A549 (cell line): ENCODE measurements around the gene PLEKHM2. TPM values are rescaled to one million over a fixed set of nuclear protein-coding genes. Genes with fewer than 3 reads are reported as not detected.
"Not testable (repeated sequence)": the region's sequence is repeated elsewhere in the genome, so short reads cannot be mapped to it uniquely, and the experiment has no call there.

Experiments used
- ATAC-seq, 2 experiments: fragments of 200-7000 bp in 1 of 2; fragments of >200 bp in 1 of 2; cut with Nextera tagmentation in 1 of 2; cut with Tn5 transposase in 1 of 2; 3 replicates each; pipeline versions ENCODE4 v1.8.0 to v1.9.1; 2018 to 2020; ENCODE audit warnings: mild to moderate bottlenecking in 1 of 2, moderate library complexity in 1 of 2
- CTCF ChIA-PET: fragments of 300-600 bp; sonication (Branson Sonifier 250); formaldehyde crosslinking; extraction: SDS; loops from one replicate; lab custom pipeline; 2021; ENCODE audit warnings: antibody characterized with exemption, inconsistent platforms; lab: Yijun Ruan, JAX
- POLR2A ChIA-PET: fragments of 350-600 bp; formaldehyde crosslinking; extraction: SDS; loops from one replicate; lab custom pipeline; 2021; ENCODE audit warnings: antibody characterized with exemption, inconsistent platforms; lab: Yijun Ruan, JAX
- DNase-seq, 2 experiments: peaks; one replicate each; pipeline versions ENCODE4 v3.0.0 to v3.0.0-alpha.2; 2011 to 2016; ENCODE audit warnings: low read depth in 1 of 2, low spot score in 1 of 2
- FAIRE-seq: peaks from 2 replicates; lab custom pipeline; 2011; peaks lifted over from hg19 to GRCh38; lab: Jason Lieb, UNC
- H3K27ac ChIP-seq, 2 experiments: fragments of >200 bp; sonication (Bioruptor Twin); formaldehyde crosslinking; 3 replicates each; pipeline ENCODE4 v1.5.1; 2016 to 2017
- H3K4me1 ChIP-seq: fragments of >200 bp; sonication (Bioruptor Twin); formaldehyde crosslinking; 3 replicates; pipeline ENCODE4 v1.6.1; 2016
- H3K4me2 ChIP-seq: fragments of >200 bp; sonication (Bioruptor Twin); formaldehyde crosslinking; 3 replicates; pipeline ENCODE4 v1.6.1; 2016
- H3K4me3 ChIP-seq: fragments of >200 bp; sonication (Bioruptor Twin); formaldehyde crosslinking; 3 replicates; pipeline ENCODE4 v1.5.1; 2016
- H3K9me3 ChIP-seq: fragments of >200 bp; sonication (Bioruptor Twin); formaldehyde crosslinking; 3 replicates; pipeline ENCODE4 v1.6.1; 2016
- BHLHE40 ChIP-seq: IDR thresholded peaks from 2 replicates; pipeline ENCODE4 v1.6.1; 2012; ENCODE audit warnings: low read depth, low read length, inconsistent platforms
- CBX8 ChIP-seq: fragments of 200-600 bp; sonication (generic); IDR thresholded peaks from 2 replicates; pipeline ENCODE4 v1.6.1; 2016
- CEBPB ChIP-seq, 2 experiments: fragments of >200 bp in 1 of 2; sonication (Bioruptor Twin) in 1 of 2; formaldehyde crosslinking in 1 of 2; IDR thresholded peaks; 2 replicates each; pipeline ENCODE4 v1.6.1; 2012 to 2016
- CHD2 ChIP-seq: fragments of 150-350 bp; IDR thresholded peaks from 2 replicates; pipeline ENCODE4 v1.6.1; 2014; ENCODE audit warnings: low read length; ENCODE audit not compliant: partially characterized antibody
- CHD4 ChIP-seq: fragments of 200-600 bp; sonication (generic); IDR thresholded peaks from 2 replicates; pipeline ENCODE4 v1.6.1; 2016; ENCODE audit warnings: antibody characterized with exemption, mild to moderate bottlenecking, borderline replicate concordance
- EHMT2 ChIP-seq: fragments of 200-600 bp; sonication (generic); IDR thresholded peaks from 2 replicates; pipeline ENCODE4 v1.6.1; 2016; ENCODE audit warnings: antibody characterized with exemption, low read depth, mild to moderate bottlenecking, moderate library complexity
- FOSB ChIP-seq: fragments of 250-450 bp; sonication (Bioruptor Pico); IDR thresholded peaks from 2 replicates; pipeline ENCODE4 v1.5.0; 2020; ENCODE audit warnings: mild to moderate bottlenecking, moderate library complexity
- GATA3 ChIP-seq: IDR thresholded peaks from 2 replicates; pipeline ENCODE4 v1.6.1; 2012; ENCODE audit warnings: borderline replicate concordance
- HDAC2 ChIP-seq: fragments of 200-600 bp; sonication (generic); IDR thresholded peaks from 2 replicates; pipeline ENCODE4 v1.6.1; 2016
- HEYL ChIP-seq: fragments of 250-450 bp; sonication (Bioruptor Pico); IDR thresholded peaks from 2 replicates; pipeline ENCODE4 v1.8.0; 2021; ENCODE audit warnings: mild to moderate bottlenecking, moderate library complexity
- HOXB5 ChIP-seq: fragments of 250-450 bp; sonication (Bioruptor Pico); IDR thresholded peaks from 2 replicates; pipeline ENCODE4 v1.5.0; 2020; ENCODE audit warnings: mild to moderate bottlenecking, moderate library complexity
- JUNB ChIP-seq: fragments of >200 bp; sonication (Bioruptor Twin); formaldehyde crosslinking; IDR thresholded peaks from 2 replicates; pipeline ENCODE4 v1.6.1; 2016
- KDM1A ChIP-seq: fragments of 200-600 bp; sonication (generic); IDR thresholded peaks from 2 replicates; pipeline ENCODE4 v1.6.1; 2016; ENCODE audit warnings: low read depth, mild to moderate bottlenecking
- MAZ ChIP-seq: fragments of 150-350 bp; IDR thresholded peaks from 2 replicates; pipeline ENCODE4 v1.6.1; 2014; ENCODE audit warnings: antibody characterized with exemption, low read depth, low read length, borderline replicate concordance
- RAD21 ChIP-seq, 2 experiments: fragments of >200 bp in 1 of 2; sonication (Bioruptor Twin) in 1 of 2; formaldehyde crosslinking in 1 of 2; IDR thresholded peaks in 1 of 2; conservative IDR thresholded peaks in 1 of 2; 2 replicates in 1 of 2; 3 replicates in 1 of 2; pipeline ENCODE4 v1.6.1; 2012 to 2018; ENCODE audit warnings: inconsistent platforms in 1 of 2
- RCOR1 ChIP-seq: fragments of 150-350 bp; IDR thresholded peaks from 2 replicates; pipeline ENCODE4 v1.6.1; 2014; ENCODE audit warnings: antibody characterized with exemption, low read length, low read depth
- RFX5 ChIP-seq: fragments of 450-650 bp; IDR thresholded peaks from 2 replicates; pipeline ENCODE4 v1.7.1; 2014; ENCODE audit warnings: antibody characterized with exemption, mild to moderate bottlenecking, moderate library complexity
- ZC3H11A ChIP-seq: fragments of 450-650 bp; IDR thresholded peaks from 2 replicates; pipeline ENCODE4 v1.6.1; 2014; ENCODE audit warnings: antibody characterized with exemption, mild to moderate bottlenecking
- WGBS: methylation state at CpG from one replicate; pipeline ENCODE4 v1.1.6; 2017; ENCODE audit errors: missing lambda C conversion rate; 5-methylcytosine and 5-hydroxymethylcytosine counted together
- polyA plus RNA-seq, 4 experiments: library from polyadenylated mRNA; depleted of rRNA in 3 of 4; stranded (reverse); fragments of >200 nt; fragmentation: RNase III in 1 of 4; extraction: RNeasy Plus Mini Kit Qiagen cat#74134 plus additional on column Dnase treatment in 1 of 4; gene quantifications; 2 replicates in 3 of 4; 3 replicates in 1 of 4; pipeline ENCODE4 v1.2.3, GENCODE V29; 2011 to 2017
- TF ChIP-seq, protein P1 (sequence below): fragments of >200 bp; sonication (Bioruptor Twin); formaldehyde crosslinking; IDR thresholded peaks from 3 replicates; pipeline ENCODE4 v1.5.1; 2016

PLEKHM2 gene
- polyA plus RNA-seq, 2 of the 4 experiments (the other 2 are of a cell fraction) = 14.7 to 21.5 TPM

DNA sequence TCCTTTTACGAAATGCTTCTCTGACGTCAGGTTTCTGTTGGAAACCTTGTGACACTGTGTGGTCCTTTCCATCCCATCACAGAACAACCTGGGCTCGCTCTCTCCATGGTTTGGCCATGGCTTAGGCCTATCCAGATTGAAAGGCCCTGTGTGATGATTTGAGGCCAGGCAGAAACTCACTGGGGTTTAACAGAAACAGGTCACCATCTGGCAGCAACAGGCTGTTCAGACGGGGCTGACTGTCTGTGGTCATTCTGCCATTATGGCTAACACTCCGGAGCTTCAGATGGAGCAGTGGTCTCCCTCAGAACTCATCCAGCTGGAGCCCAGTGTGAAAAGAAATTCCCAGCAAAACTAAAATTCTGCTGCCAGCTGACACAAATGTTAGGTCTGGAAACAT lies 9.3 kb downstream of the PLEKHM2 start:
- H3K27ac ChIP-seq = no peak overlapping the region
- POLR2A ChIA-PET = no interaction called here
- FAIRE-seq (no peak), DNase-seq (no peak), ATAC-seq (no peak)
- WGBS = 87% methylated on average over 4 of the region's 5 CpGs
- no peak overlapping the region for H3K4me3 ChIP-seq
- CTCF ChIA-PET = no interaction called here
- H3K4me2 ChIP-seq = no peak overlapping the region
- TF ChIP-seq RAD21 (conservative IDR thresholded peaks at IDR 0.05 in 1 of 2, IDR thresholded peaks at IDR 0.05 in 1 of 2) (no peak), HDAC2 (no peak)
- H3K9me3 ChIP-seq = no peaks in the 10 kb centered on the region
- no peaks in the 10 kb centered on the region for H3K4me1 ChIP-seq

DNA sequence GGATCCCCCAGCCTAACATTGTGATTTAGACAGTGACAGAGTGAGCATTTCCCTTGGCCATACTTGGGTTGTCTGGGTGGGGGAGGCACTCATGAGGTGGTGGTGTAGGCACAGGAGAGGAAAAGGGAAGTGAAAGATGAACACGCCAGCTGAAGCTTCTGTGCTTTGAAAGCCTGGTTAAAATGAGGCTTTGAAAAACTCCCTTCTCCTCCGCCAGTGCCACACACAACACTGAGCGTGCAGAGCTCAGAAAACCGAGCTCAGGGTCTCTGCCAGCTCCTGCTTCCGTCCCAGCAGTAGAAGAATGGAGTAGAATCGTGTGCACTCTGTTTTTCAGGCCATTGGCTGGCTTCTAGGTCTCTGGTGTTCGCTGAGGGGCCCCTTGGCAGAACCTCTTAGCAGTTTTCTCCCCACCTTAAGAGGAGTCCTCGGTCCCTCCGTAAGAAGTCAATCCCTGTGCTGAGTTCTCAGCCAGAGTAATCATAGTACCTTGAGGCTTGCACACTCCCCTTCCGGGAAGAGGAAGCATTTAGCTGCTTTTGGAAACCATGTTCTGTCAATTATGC lies 12.9 kb downstream of the PLEKHM2 start:
- FAIRE-seq (no peak), DNase-seq (no peak), ATAC-seq (no peak)
- TF ChIP-seq RFX5 (no peak), BHLHE40 (no peak), GATA3 (no peak), ZC3H11A (no peak), EHMT2 (no peak), FOSB (CRISPR knock-in tag) (no peak), CHD2 (no peak), HEYL (CRISPR knock-in tag) (no peak), HOXB5 (no peak), MAZ (no peak), CBX8 (no peak)
- H3K4me1 ChIP-seq = no peaks in the 10 kb centered on the region
- no peak overlapping the region for H3K27ac ChIP-seq
- ChIA-PET CTCF (interaction anchor here (0.6 kb wide), 1 partner anchor 187 kb away, joined by 6 read pairs; no protein-coding TSS in a partner anchor), POLR2A (no interaction called here)
- 96% methylated on average over 9 of the region's 10 CpGs for WGBS
- H3K9me3 ChIP-seq = no peaks in the 10 kb centered on the region
- H3K4me2 ChIP-seq = no peak overlapping the region
- H3K4me3 ChIP-seq = no peak overlapping the region

DNA sequence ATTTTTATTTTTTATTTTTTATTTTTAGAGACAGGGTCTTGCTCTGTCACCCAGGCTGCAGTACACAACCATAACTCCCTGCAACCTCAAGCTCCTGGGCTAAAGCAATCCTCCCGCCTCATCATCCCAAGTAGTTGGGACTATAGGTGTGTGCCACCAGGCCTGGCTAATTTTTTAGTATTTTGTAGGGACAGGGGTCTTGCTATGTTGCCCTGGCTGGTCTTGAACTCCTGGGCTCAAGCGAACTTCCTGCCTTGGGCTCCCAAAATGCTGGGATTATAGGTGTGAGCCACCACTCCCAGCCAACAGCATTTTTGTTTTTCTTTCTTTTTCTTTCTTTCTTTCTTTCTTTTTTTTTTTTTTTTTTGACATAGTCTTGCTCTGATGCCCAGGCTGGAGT lies 14.1 kb downstream of the PLEKHM2 start:
- FAIRE-seq = no peak

DNA sequence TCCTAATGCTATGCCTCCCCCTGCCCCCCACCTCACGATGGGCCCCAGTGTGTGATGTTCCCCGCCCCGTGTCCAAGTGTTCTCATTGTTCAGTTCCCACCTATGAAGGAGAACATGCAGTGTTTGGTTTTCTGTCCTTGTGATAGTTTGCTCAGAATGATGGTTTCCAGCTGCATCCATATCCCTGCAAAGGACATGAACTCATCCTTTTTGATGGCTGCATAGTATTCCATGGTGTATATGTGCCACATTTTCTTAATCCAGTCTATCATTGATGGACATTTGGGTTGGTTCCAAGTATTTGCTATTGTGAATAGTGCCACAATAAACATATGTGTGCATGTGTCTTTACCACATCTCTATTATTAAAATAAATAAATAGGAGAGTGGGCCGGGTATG lies 15.2 kb downstream of the PLEKHM2 start:
- H3K9me3 ChIP-seq, H3K4me3 ChIP-seq, DNase-seq, H3K4me2 ChIP-seq, POLR2A ChIA-PET, ATAC-seq, H3K27ac ChIP-seq, FAIRE-seq, CTCF ChIA-PET, H3K4me1 ChIP-seq: not testable (repeated sequence)
- 91% methylated on average over 2 of the region's 4 CpGs for WGBS

More for the DNA sequence above, 14.1 kb downstream of the PLEKHM2 start:
- no peak overlapping the region for H3K27ac ChIP-seq
- DNase-seq = no peak
- H3K4me2 ChIP-seq = no peak overlapping the region
- no peak overlapping the region for H3K4me3 ChIP-seq
- ChIA-PET CTCF (no interaction called here), POLR2A (interaction anchor here (0.6 kb wide), 1 partner anchor 11 kb away, joined by 5 read pairs; no protein-coding TSS in a partner anchor)
- no peaks in the 10 kb centered on the region for H3K9me3 ChIP-seq
- 83% methylated on average over 2 of the region's 2 CpGs for WGBS
- TF ChIP-seq RCOR1 (no peak), CEBPB (IDR thresholded peaks at IDR 0.05) (no peak)
- TF ChIP-seq, protein P1, sequence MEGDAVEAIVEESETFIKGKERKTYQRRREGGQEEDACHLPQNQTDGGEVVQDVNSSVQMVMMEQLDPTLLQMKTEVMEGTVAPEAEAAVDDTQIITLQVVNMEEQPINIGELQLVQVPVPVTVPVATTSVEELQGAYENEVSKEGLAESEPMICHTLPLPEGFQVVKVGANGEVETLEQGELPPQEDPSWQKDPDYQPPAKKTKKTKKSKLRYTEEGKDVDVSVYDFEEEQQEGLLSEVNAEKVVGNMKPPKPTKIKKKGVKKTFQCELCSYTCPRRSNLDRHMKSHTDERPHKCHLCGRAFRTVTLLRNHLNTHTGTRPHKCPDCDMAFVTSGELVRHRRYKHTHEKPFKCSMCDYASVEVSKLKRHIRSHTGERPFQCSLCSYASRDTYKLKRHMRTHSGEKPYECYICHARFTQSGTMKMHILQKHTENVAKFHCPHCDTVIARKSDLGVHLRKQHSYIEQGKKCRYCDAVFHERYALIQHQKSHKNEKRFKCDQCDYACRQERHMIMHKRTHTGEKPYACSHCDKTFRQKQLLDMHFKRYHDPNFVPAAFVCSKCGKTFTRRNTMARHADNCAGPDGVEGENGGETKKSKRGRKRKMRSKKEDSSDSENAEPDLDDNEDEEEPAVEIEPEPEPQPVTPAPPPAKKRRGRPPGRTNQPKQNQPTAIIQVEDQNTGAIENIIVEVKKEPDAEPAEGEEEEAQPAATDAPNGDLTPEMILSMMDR = no peak
- 0 out of 3 replicates have a peak, but pooled peaks cover 4% of the 10 kb centered on the region for H3K4me1 ChIP-seq
- ATAC-seq = no peak

DNA sequence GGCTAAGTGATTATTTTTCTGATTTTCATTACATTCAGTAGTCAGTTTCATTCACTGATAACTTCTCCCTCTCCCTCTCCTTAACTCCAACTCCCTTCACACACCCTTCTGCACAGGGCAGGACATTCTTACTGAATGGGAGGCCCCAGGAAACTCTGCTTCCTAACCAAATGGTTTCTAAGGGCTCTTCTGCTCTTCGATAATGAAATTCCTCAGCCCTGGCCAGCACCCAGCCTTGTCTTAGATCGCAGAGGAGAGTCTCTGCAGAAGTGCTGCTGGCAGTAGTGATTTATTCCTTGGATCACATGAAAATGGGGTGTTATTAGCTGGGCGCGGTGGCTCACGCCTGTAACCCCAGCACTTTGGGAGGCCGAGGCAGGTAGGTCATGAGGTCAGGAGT lies 16.4 kb downstream of the PLEKHM2 start:
- FAIRE-seq (no peak), DNase-seq (no peak), ATAC-seq (no peak)
- Histone ChIP-seq H3K9me3 (no peaks in the 10 kb centered on the region), H3K27ac (no peak overlapping the region), H3K4me2 (no peak overlapping the region), H3K4me3 (no peak overlapping the region), H3K4me1 (0 out of 3 replicates have a peak, but pooled peaks cover 4% of the 10 kb centered on the region)
- POLR2A ChIA-PET = no interaction called here
- CTCF ChIA-PET = no interaction called here
- TF ChIP-seq JUNB (no peak), KDM1A (no peak), CHD4 (no peak)
- WGBS = 94% methylated on average over 6 of the region's 6 CpGs
